Amygdala (tissue), 56 donors: ENCODE data around the gene MTERF2.

Experiments
- DNase-seq, 56 donors: peaks; one replicate each; lab custom pipeline; 2025; lab: John Stamatoyannopoulos, UW

MTERF2 gene

DNA sequence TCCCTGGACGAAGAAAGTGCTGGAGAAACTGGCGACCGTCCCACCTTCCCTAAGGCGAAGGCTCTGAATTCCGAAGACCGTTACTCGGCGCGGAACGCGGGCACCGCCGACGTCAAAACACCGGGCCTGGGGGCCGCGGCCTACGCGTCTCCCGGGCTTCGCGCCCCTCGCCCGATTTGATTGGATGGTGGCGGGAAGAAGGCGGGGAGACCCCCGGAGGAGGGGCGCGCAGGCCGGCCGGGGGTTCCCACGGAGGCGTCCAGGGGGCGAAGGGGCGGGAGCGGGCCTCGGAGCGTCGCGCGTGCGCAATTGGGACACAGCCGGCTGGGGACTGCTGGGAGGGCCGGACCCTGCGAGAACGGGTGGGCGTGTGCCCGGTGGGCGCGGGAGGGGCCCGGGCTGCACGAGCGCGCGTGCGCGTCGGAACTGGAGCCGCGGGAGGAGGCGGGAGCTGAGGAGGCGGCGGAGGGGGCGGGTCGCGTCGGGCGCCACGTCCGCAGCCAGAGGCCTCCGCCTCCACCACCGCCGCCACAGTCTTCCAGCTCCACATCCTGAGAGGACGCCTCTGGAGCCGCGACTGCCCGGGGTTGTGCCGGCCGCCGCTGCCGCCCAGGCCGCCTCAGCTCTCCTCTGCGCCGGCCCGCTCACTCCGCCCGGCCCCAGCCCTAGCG lies 31.4 kb downstream of the MTERF2 start, which contains the start of gene TMEM263:
TSS of gene TMEM263 (plus strand) at position 531 of the 671 bp plus-strand sequence. CDS start 11,210 bp downstream, outside the sequence.
- peak in 55 of 56 donors; percentile 25 to 92 (median 83) for DNase-seq

DNA sequence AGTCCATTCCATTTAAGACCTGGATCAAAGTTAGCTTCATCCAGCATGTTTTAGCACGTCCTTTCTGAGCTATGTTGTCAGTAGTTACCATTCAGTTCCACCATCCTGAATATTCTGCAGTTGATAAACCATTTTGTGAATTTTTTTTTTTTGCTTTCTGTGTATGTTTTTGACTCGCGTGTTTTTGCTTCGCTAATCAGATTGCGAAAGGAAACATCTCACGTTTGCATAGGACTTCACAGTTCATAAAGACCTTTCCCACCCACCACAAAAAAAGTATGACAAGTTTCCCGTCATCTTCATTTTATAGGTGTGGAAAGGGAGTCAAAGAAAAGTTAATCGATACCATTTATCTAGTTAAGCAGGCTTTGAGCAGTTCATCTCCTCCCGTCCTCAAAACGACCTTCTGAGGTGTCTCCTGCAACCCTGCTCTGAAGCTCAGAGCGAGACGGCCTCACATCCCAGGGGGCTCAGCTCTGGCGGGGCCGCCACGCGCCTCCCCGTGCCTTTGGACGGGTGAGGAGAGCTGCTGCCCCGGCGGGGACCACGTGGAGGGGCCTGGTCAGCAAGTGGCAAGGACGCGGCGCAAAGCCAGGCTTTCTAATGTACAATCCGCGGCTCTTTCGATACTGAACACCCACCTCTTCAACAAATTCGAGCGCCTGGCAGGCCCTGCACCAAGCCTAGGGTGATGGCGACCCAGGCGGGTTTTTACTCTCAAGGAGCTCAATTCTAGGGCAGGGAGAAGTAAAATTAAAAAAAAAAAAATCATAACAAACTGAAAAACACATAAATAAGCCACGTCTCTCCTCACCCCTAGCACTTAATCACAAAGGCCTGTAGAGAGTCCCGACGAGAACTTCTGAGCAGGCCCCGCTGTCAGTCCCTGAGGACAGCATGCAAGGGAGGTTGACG lies 32.2 kb downstream of the MTERF2 start:
- DNase-seq: peak in 26 of 56 donors; percentile 3 to 58 (median 32)

DNA sequence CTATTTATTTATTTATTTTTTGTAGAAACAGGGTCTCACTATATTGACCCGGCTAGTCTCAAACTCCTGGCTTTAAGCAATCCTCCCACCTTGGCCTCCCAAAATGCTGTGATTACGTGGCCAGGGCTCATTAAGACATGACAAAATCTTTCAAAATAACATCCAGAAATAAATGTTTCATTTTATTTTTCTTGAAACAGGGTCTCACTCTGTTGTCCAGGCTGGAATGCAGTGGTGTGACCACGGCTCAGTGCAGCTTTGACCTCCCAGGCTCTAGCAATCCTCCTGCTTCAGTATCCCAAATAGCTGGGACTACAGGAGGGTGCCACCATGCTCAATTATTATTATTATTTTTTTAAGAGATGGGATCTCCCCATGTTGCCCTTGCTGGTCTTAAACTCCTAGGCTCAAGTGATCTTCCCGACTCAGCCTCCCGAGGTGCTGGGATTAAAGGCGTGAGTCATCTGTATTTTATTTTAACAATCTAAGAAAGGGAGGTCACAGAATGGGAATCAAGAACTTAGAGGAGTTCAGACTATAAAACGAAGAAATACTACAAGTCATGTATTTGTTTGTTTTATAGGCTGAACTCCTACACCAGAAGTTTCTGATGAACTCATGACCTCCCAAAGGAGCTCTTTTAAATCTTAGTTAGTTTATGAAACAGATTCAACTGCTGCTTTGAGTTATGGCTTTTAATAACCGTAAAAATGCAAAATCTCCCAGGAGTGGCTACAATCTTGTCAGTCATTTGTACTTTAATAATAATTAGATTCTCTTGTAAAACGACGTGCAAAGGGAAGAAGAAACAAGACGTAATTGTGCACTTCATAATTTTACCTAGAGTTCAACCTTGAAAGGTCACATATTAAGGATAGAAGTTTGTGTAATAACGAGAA lies 33.3 kb downstream of the MTERF2 start:
- DNase-seq: no peak

DNA sequence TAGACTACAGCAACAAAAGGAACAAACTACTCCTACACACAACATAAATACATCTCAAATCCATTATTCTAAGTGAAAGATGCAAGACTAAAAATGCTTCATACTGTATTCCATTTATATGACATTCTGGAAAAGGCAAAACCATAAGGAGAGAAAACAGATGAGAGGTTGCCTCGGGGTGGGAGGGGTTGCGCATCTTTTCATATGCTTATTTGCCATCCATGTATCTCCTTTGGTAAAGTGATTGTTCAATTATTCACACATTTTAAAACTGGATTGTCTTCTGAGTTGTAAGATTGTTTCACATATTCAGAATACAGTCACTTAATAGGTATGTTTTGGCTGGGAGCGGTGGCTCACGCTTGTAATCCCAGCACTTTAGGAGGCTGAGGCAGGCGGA lies 36.4 kb downstream of the MTERF2 start:
- no peak for DNase-seq

DNA sequence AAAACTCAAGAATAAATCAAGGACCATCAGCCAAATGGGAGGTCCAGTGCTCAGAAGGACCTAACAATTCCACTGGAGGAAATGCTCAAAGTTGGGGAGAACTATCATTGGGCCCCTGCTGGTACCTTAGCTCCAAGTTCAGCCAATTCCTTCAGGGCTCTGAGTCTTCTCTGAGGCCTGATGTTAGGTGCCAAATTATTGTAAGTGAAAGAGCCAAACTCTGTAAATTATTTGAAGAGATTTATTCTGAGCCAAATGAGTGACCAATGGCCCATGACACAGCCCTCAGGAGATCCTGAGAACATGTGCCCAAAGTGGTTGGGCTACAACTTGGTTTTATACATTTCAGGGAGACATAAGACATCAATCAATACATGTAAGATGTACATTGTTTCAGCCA lies 39.5 kb downstream of the MTERF2 start:
- DNase-seq: no peak

DNA sequence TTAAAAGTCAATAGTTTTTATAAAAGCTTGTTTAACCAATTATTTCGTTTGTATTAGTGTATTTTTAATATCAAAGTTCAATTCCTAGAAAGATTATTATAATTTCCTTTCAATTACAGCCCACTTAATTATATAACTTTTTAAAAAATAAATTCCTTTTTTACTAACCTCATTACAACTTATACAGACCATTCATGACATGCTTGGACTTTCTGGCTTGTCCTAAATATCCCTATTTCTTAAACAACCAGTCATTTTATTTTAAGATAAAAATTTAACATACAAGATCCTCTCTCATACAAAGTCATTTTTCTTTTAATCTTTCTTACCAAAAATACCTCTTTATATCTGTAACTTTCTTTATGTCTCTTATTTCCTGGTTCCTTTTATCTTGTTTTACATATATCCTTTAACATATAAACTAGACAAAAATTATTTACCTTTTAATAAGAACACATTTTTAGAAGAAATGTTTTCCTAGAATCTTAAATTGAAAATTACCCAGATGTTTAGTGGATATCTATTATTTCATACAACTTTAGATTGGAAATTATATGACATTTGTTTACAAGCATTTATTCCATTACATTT lies 41.6 kb downstream of the MTERF2 start:
- DNase-seq: no peak

DNA sequence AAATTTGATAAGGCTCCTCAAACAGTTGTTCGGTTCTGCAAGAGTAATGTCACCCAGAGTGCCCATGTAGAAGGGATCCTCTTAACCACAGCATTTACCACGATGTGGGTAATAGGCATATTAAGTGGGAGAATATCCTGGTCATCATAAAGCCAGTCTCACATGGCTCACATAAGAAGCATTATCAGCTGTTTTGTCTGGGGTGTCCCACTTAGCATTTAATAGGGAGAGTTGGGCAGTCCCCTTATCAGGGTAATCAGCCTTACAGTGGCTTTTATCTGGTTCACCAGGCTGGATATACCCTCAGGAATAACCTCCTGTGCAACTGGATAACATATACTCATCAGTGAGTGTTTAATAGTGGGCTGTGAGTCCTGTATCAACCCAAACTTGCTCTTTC lies 44.2 kb downstream of the MTERF2 start:
- no peak for DNase-seq

DNA sequence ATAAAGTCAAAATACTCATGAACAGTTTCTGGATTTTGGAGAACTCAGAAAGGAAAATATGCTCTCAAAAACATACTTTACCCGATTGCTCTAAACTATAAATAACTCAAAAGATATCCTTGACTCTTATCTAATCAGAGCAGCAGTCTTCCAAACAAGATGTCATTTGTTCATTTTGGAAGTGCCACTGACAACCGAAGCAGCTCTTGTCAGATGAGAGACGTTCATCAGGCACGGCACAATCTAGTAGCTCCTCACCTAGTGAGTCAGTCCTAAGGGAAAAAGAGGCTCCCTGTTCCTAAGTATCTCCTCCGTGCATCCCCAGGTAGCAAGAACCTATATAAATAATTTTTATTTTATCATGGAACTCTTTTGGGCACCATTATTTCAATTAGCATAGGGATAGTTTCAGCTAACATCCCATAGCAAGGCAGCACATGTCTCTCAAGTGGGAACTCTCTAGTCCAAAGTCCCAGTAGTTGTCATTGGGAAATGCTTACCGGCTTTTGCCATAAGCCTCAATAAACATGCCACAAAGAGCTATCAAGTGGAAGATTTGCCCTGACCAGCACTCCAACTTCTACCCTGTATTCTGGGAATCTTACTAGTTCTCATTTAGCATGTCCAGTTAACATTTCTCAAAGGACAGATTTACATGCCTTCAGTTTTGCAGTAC lies 45.3 kb downstream of the MTERF2 start:
- no peak for DNase-seq

DNA sequence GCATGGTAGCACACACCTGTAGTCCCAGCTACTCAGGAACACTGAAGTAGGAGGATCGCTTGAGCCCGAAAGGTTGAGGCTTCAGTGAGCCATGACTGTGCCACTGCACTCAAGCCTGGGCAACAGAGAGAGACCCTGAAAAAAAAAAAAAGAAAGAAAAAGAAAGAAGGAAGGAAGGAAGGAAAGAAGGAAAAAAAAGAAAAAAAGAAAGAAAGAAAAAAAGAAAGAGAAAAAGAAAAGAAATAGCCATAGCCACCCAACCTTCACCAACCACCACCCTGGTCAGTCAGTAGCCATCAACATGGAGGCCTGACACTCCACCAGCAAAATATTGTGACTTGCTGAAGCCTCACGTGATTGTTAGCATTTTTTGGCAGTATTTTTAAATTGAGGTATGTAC lies 52.7 kb downstream of the MTERF2 start:
- no peak for DNase-seq
